ENCODE data around the gene GFOD1.

The GFOD1 gene

GRCh38 chr6:13526357-13526726 lies 38.9 kb upstream of the GFOD1 start:
- H3K27me3 ChIP-seq (ENCODE audit: control insufficient read depth in 1 of 2, insufficient read depth in 2 of 2, low read length in 2 of 2), result no peaks in the 10 kb centered on the region
- H3K4me3 ChIP-seq (ENCODE audit: low read length in 2 of 2), result no peak overlapping the region
- no peaks in the 10 kb centered on the region for H3K4me1 ChIP-seq (ENCODE audit: control insufficient read depth, insufficient read depth, low read length)
- H3K9ac ChIP-seq (ENCODE audit: low read length in 2 of 2), result no peak overlapping the region
- no peaks in the 10 kb centered on the region for H3K9me3 ChIP-seq (ENCODE audit: control insufficient read depth in 2 of 2, low read length in 2 of 2)
- H3K27ac ChIP-seq (ENCODE audit: low read length), result no peak overlapping the region
- no peaks in the 10 kb centered on the region for H3K36me3 ChIP-seq (ENCODE audit: control insufficient read depth in 2 of 2, insufficient read depth in 2 of 2, low read length in 2 of 2)

- H3K27me3 ChIP-seq (ENCODE audit: control insufficient read depth in 1 of 2, insufficient read depth in 2 of 2, low read length in 2 of 2), result no peaks in the 10 kb centered on the region
- no peaks in the 10 kb centered on the region for H3K36me3 ChIP-seq (ENCODE audit: control insufficient read depth in 2 of 2, insufficient read depth in 2 of 2, low read length in 2 of 2)
- H3K9me3 ChIP-seq (ENCODE audit: control insufficient read depth in 2 of 2, low read length in 2 of 2), result peaks cover 0 to 2% of the 10 kb centered on the region in 2 donors
- H3K9ac ChIP-seq (ENCODE audit: low read length in 2 of 2), result no peak overlapping the region
- H3K27ac ChIP-seq (ENCODE audit: low read length), result no peak overlapping the region
- H3K4me1 ChIP-seq (ENCODE audit: control insufficient read depth, insufficient read depth, low read length), result no peaks in the 10 kb centered on the region
- H3K4me3 ChIP-seq (ENCODE audit: low read length in 2 of 2), result no peak overlapping the region
Observed at GRCh38 chr6:13524801-13525508, 37.6 kb upstream of the GFOD1 start.

- Histone ChIP-seq H3K9ac (ENCODE audit: low read length in 2 of 2) (no peak overlapping the region), H3K36me3 (ENCODE audit: control insufficient read depth in 2 of 2, insufficient read depth in 2 of 2, low read length in 2 of 2) (no peaks in the 10 kb centered on the region), H3K27ac (ENCODE audit: low read length) (no peak overlapping the region), H3K27me3 (ENCODE audit: control insufficient read depth in 1 of 2, insufficient read depth in 2 of 2, low read length in 2 of 2) (no peaks in the 10 kb centered on the region), H3K4me3 (ENCODE audit: low read length in 2 of 2) (no peak overlapping the region), H3K9me3 (ENCODE audit: control insufficient read depth in 2 of 2, low read length in 2 of 2) (peaks cover 0 to 4% of the 10 kb centered on the region in 2 donors), H3K4me1 (ENCODE audit: control insufficient read depth, insufficient read depth, low read length) (no peaks in the 10 kb centered on the region)
Observed at GRCh38 chr6:13523826-13524622, 36.6 kb upstream of the GFOD1 start.

GRCh38 chr6:13522656-13523055 lies 35.3 kb upstream of the GFOD1 start:
- no peaks in the 10 kb centered on the region for H3K27me3 ChIP-seq (ENCODE audit: control insufficient read depth in 1 of 2, insufficient read depth in 2 of 2, low read length in 2 of 2)
- H3K9me3 ChIP-seq (ENCODE audit: control insufficient read depth in 2 of 2, low read length in 2 of 2), result peaks cover 0 to 4% of the 10 kb centered on the region in 2 donors
- no peaks in the 10 kb centered on the region for H3K4me1 ChIP-seq (ENCODE audit: control insufficient read depth, insufficient read depth, low read length)
- no peak overlapping the region for H3K27ac ChIP-seq (ENCODE audit: low read length)
- no peak overlapping the region for H3K4me3 ChIP-seq (ENCODE audit: low read length in 2 of 2)
- no peaks in the 10 kb centered on the region for H3K36me3 ChIP-seq (ENCODE audit: control insufficient read depth in 2 of 2, insufficient read depth in 2 of 2, low read length in 2 of 2)
- H3K9ac ChIP-seq (ENCODE audit: low read length in 2 of 2), result no peak overlapping the region

GRCh38 chr6:13519839-13520238 lies 32.4 kb upstream of the GFOD1 start:
- Histone ChIP-seq H3K9me3 (ENCODE audit: control insufficient read depth in 2 of 2, low read length in 2 of 2) (peaks cover 0 to 4% of the 10 kb centered on the region in 2 donors), H3K27ac (ENCODE audit: low read length) (no peak overlapping the region), H3K9ac (ENCODE audit: low read length in 2 of 2) (no peak overlapping the region), H3K36me3 (ENCODE audit: control insufficient read depth in 2 of 2, insufficient read depth in 2 of 2, low read length in 2 of 2) (no peaks in the 10 kb centered on the region), H3K4me1 (ENCODE audit: control insufficient read depth, insufficient read depth, low read length) (no peaks in the 10 kb centered on the region), H3K27me3 (ENCODE audit: control insufficient read depth in 1 of 2, insufficient read depth in 2 of 2, low read length in 2 of 2) (no peaks in the 10 kb centered on the region), H3K4me3 (ENCODE audit: low read length in 2 of 2) (no peak overlapping the region)

GRCh38 chr6:13517116-13517515 lies 29.7 kb upstream of the GFOD1 start:
- Histone ChIP-seq H3K27ac (ENCODE audit: low read length) (no peak overlapping the region), H3K4me1 (ENCODE audit: control insufficient read depth, insufficient read depth, low read length) (peaks cover 4% of the 10 kb centered on the region), H3K9ac (ENCODE audit: low read length in 2 of 2) (no peak overlapping the region), H3K27me3 (ENCODE audit: control insufficient read depth in 1 of 2, insufficient read depth in 2 of 2, low read length in 2 of 2) (no peaks in the 10 kb centered on the region), H3K9me3 (ENCODE audit: control insufficient read depth in 2 of 2, low read length in 2 of 2) (peaks cover 0 to 4% of the 10 kb centered on the region in 2 donors), H3K36me3 (ENCODE audit: control insufficient read depth in 2 of 2, insufficient read depth in 2 of 2, low read length in 2 of 2) (no peaks in the 10 kb centered on the region), H3K4me3 (ENCODE audit: low read length in 2 of 2) (no peak overlapping the region)

- Histone ChIP-seq H3K9me3 (ENCODE audit: control insufficient read depth in 2 of 2, low read length in 2 of 2) (peaks cover 0 to 4% of the 10 kb centered on the region in 2 donors), H3K4me1 (ENCODE audit: control insufficient read depth, insufficient read depth, low read length) (peaks cover 8% of the 10 kb centered on the region), H3K4me3 (ENCODE audit: low read length in 2 of 2) (no peak overlapping the region), H3K9ac (ENCODE audit: low read length in 2 of 2) (no peak overlapping the region), H3K36me3 (ENCODE audit: control insufficient read depth in 2 of 2, insufficient read depth in 2 of 2, low read length in 2 of 2) (no peaks in the 10 kb centered on the region), H3K27me3 (ENCODE audit: control insufficient read depth in 1 of 2, insufficient read depth in 2 of 2, low read length in 2 of 2) (no peaks in the 10 kb centered on the region), H3K27ac (ENCODE audit: low read length) (no peak overlapping the region)
Observed at GRCh38 chr6:13515912-13516311, 28.5 kb upstream of the GFOD1 start.

GRCh38 chr6:13513626-13514502 lies 26.5 kb upstream of the GFOD1 start:
- H3K4me1 ChIP-seq (ENCODE audit: control insufficient read depth, insufficient read depth, low read length), result peaks cover 19% of the 10 kb centered on the region
- no peak overlapping the region for H3K4me3 ChIP-seq (ENCODE audit: low read length in 2 of 2)
- H3K27me3 ChIP-seq (ENCODE audit: control insufficient read depth in 1 of 2, insufficient read depth in 2 of 2, low read length in 2 of 2), result no peaks in the 10 kb centered on the region
- no peaks in the 10 kb centered on the region for H3K9me3 ChIP-seq (ENCODE audit: control insufficient read depth in 2 of 2, low read length in 2 of 2)
- no peak overlapping the region for H3K27ac ChIP-seq (ENCODE audit: low read length)
- no peaks in the 10 kb centered on the region for H3K36me3 ChIP-seq (ENCODE audit: control insufficient read depth in 2 of 2, insufficient read depth in 2 of 2, low read length in 2 of 2)
- no peak overlapping the region for H3K9ac ChIP-seq (ENCODE audit: low read length in 2 of 2)

- Histone ChIP-seq H3K9ac (ENCODE audit: low read length in 2 of 2) (no peak overlapping the region), H3K27me3 (ENCODE audit: control insufficient read depth in 1 of 2, insufficient read depth in 2 of 2, low read length in 2 of 2) (no peaks in the 10 kb centered on the region), H3K4me1 (ENCODE audit: control insufficient read depth, insufficient read depth, low read length) (peaks cover 23% of the 10 kb centered on the region), H3K27ac (ENCODE audit: low read length) (no peak overlapping the region), H3K36me3 (ENCODE audit: control insufficient read depth in 2 of 2, insufficient read depth in 2 of 2, low read length in 2 of 2) (no peaks in the 10 kb centered on the region), H3K9me3 (ENCODE audit: control insufficient read depth in 2 of 2, low read length in 2 of 2) (no peaks in the 10 kb centered on the region), H3K4me3 (ENCODE audit: low read length in 2 of 2) (no peak overlapping the region)
Observed at GRCh38 chr6:13512900-13513299, 25.5 kb upstream of the GFOD1 start.

- H3K9me3 ChIP-seq (ENCODE audit: control insufficient read depth in 2 of 2, low read length in 2 of 2), result no peaks in the 10 kb centered on the region
Observed at GRCh38 chr6:13511913-13512717, 24.7 kb upstream of the GFOD1 start.

More at GRCh38 chr6:13511913-13512717, 24.7 kb upstream of the GFOD1 start:
- Histone ChIP-seq H3K4me3 (ENCODE audit: low read length in 2 of 2) (no peak overlapping the region), H3K27me3 (ENCODE audit: control insufficient read depth in 1 of 2, insufficient read depth in 2 of 2, low read length in 2 of 2) (no peaks in the 10 kb centered on the region), H3K27ac (ENCODE audit: low read length) (no peak overlapping the region), H3K9ac (ENCODE audit: low read length in 2 of 2) (no peak overlapping the region), H3K4me1 (ENCODE audit: control insufficient read depth, insufficient read depth, low read length) (peaks cover 23% of the 10 kb centered on the region), H3K36me3 (ENCODE audit: control insufficient read depth in 2 of 2, insufficient read depth in 2 of 2, low read length in 2 of 2) (no peaks in the 10 kb centered on the region)
